Measurements from ENCODE around the gene CAMSAP2.

DNA sequence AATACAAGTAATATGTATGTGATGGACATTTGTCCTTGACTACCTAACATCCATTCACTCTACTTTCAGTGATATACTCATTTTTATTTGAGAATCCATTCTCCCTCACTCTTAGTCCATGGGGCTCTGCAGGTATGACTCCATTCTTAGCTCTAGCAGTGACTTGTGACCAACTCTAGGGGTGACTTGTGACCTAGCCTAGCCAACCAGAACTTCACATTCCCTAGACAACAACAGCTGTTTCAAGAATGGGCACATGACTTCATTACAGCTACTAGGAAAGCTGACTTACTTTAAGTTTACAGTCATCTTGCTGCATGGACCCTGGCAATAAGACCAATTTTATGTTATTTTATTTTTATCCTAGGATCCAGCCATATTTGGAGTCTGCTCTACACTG is 45.4 kb upstream of the CAMSAP2 start:
- TF ChIP-seq POLR2A (IDR thresholded peaks at IDR 0.05; ENCODE audit: borderline replicate concordance, extremely low read depth, insufficient read depth, insufficient read length) = no peak
- TF ChIP-seq SIN3A (IDR thresholded peaks at IDR 0.05; ENCODE audit: low read depth) = no peak
- TF ChIP-seq EZH2phosphoT487 (IDR thresholded peaks at IDR 0.05; ENCODE audit: borderline replicate concordance) = no peak
- TF ChIP-seq, protein P1, sequence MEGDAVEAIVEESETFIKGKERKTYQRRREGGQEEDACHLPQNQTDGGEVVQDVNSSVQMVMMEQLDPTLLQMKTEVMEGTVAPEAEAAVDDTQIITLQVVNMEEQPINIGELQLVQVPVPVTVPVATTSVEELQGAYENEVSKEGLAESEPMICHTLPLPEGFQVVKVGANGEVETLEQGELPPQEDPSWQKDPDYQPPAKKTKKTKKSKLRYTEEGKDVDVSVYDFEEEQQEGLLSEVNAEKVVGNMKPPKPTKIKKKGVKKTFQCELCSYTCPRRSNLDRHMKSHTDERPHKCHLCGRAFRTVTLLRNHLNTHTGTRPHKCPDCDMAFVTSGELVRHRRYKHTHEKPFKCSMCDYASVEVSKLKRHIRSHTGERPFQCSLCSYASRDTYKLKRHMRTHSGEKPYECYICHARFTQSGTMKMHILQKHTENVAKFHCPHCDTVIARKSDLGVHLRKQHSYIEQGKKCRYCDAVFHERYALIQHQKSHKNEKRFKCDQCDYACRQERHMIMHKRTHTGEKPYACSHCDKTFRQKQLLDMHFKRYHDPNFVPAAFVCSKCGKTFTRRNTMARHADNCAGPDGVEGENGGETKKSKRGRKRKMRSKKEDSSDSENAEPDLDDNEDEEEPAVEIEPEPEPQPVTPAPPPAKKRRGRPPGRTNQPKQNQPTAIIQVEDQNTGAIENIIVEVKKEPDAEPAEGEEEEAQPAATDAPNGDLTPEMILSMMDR (IDR thresholded peaks at IDR 0.05 in 2 of 3, conservative IDR thresholded peaks at IDR 0.05 in 1 of 3; ENCODE audit: borderline replicate concordance in 1 of 3, insufficient read depth in 1 of 3, low read depth in 2 of 3, low read length in 2 of 3) = no peak
- TF ChIP-seq EGR1 (IDR thresholded peaks at IDR 0.05; ENCODE audit: low read depth) = no peak
- no peak for TF ChIP-seq YY1 (IDR thresholded peaks at IDR 0.05; ENCODE audit: extremely low read depth, insufficient replicate concordance, low read depth, low read length)
- TF ChIP-seq EZH2 (IDR thresholded peaks at IDR 0.05) = no peak
- TF ChIP-seq RAD21 (IDR thresholded peaks at IDR 0.05; ENCODE audit: low read depth) = no peak
- TF ChIP-seq, protein P2, sequence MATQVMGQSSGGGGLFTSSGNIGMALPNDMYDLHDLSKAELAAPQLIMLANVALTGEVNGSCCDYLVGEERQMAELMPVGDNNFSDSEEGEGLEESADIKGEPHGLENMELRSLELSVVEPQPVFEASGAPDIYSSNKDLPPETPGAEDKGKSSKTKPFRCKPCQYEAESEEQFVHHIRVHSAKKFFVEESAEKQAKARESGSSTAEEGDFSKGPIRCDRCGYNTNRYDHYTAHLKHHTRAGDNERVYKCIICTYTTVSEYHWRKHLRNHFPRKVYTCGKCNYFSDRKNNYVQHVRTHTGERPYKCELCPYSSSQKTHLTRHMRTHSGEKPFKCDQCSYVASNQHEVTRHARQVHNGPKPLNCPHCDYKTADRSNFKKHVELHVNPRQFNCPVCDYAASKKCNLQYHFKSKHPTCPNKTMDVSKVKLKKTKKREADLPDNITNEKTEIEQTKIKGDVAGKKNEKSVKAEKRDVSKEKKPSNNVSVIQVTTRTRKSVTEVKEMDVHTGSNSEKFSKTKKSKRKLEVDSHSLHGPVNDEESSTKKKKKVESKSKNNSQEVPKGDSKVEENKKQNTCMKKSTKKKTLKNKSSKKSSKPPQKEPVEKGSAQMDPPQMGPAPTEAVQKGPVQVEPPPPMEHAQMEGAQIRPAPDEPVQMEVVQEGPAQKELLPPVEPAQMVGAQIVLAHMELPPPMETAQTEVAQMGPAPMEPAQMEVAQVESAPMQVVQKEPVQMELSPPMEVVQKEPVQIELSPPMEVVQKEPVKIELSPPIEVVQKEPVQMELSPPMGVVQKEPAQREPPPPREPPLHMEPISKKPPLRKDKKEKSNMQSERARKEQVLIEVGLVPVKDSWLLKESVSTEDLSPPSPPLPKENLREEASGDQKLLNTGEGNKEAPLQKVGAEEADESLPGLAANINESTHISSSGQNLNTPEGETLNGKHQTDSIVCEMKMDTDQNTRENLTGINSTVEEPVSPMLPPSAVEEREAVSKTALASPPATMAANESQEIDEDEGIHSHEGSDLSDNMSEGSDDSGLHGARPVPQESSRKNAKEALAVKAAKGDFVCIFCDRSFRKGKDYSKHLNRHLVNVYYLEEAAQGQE (IDR thresholded peaks at IDR 0.05; ENCODE audit: low read depth) = no peak
- no peak for TF ChIP-seq CEBPB (IDR thresholded peaks at IDR 0.05; ENCODE audit: low read depth)
- TF ChIP-seq POLR2AphosphoS5 (IDR thresholded peaks at IDR 0.05; ENCODE audit: low read depth, low read length) = no peak
